ENCODE measurements around the gene NOXA1.

- TF ChIP-seq CTCF (IDR thresholded peaks at IDR 0.05) (no peak), POLR2A (IDR thresholded peaks at IDR 0.05) (no peak), POLR2AphosphoS5 (IDR thresholded peaks at IDR 0.05) (no peak)
Observed at GRCh38 chr9:137421838-137422603, 1.2 kb upstream of the NOXA1 start.
